Measurements from ENCODE around the gene PSMA2. TPM values are rescaled to one million over a fixed set of nuclear protein-coding genes. Genes with fewer than 3 reads are reported as not detected.

PSMA2 gene
- total and polyA plus RNA-seq, 2 donors (not counting 3 experiments of a cell fraction or from before 2014, with no cell fraction given) = 107 to 118 TPM

GRCh38 chr7:42929449-42929848, 2.5 kb downstream of the PSMA2 start:
- Histone ChIP-seq H3K27me3 (ENCODE audit: control insufficient read depth in 2 of 2, insufficient read depth in 2 of 2, low read length in 2 of 2) (no peaks in the 10 kb centered on the region), H3K27ac (ENCODE audit: insufficient read depth, low read depth, low read length) (no peak overlapping the region), H3K9ac (replicated peaks; ENCODE audit: extremely low read depth, insufficient read depth, low read length) (no peak overlapping the region), H3K36me3 (ENCODE audit: control insufficient read depth in 2 of 2, extremely low read depth in 1 of 2, insufficient read depth in 2 of 2, low read length in 2 of 2) (peaks cover 5 to 11% of the 10 kb centered on the region in 2 experiments), H3K4me1 (ENCODE audit: control insufficient read depth, extremely low read depth, insufficient read depth, low read length) (peaks cover 29% of the 10 kb centered on the region), H3K9me3 (replicated peaks; ENCODE audit: control insufficient read depth, insufficient read depth, low read length) (no peaks in the 10 kb centered on the region), H3K9me1 (replicated peaks; ENCODE audit: control insufficient read depth, extremely low read depth, insufficient read depth, low read length) (no peaks in the 10 kb centered on the region), H2AFZ (ENCODE audit: low read depth, low read length) (no peak overlapping the region), H4K20me1 (replicated peaks; ENCODE audit: control insufficient read depth, extremely low read depth, insufficient read depth, low read length) (no peaks in the 10 kb centered on the region), H3K4me2 (ENCODE audit: insufficient read depth, low read length) (peak overlapping the region; percentile 45), H3K79me2 (ENCODE audit: control insufficient read depth, insufficient read depth, low read length) (peaks cover 76% of the 10 kb centered on the region), H3K4me3 (replicated peaks in 1 of 3; ENCODE audit: insufficient read depth in 1 of 3, low read depth in 1 of 3, low read length in 3 of 3) (no peak overlapping the region)
- POLR2A ChIA-PET = no interaction called here
- TF ChIP-seq POLR2AphosphoS5 (IDR thresholded peaks at IDR 0.05; ENCODE audit: insufficient read depth, low read depth, low read length) = no peak
- no peak for TF ChIP-seq EZH2 (IDR thresholded peaks at IDR 0.05; ENCODE audit: borderline replicate concordance, low read depth, low read length, severe bottlenecking)
- no peak for TF ChIP-seq JUN (IDR thresholded peaks at IDR 0.05; ENCODE audit: borderline replicate concordance, insufficient read depth, insufficient read length, low read depth)
- no peak for TF ChIP-seq MYC (IDR thresholded peaks at IDR 0.05; ENCODE audit: low read depth, low read length)
- TF ChIP-seq POLR2A (IDR thresholded peaks at IDR 0.05; ENCODE audit: low read depth, low read length) = no peak
- TF ChIP-seq CTCF (IDR thresholded peaks at IDR 0.05; ENCODE audit: extremely low read depth in 1 of 2, insufficient read depth in 1 of 2, low read depth in 1 of 2, low read length in 2 of 2) = no peak
- no peak for DNase-seq (ENCODE audit: low read depth, low spot score)
- FAIRE-seq = no peak
- intact Hi-C loops (cut with micrococcal nuclease) = no loop called here
- no TSS peak for BruUV-seq (replicated peaks)
- dilution Hi-C loops (cut with MboI; ENCODE audit: extremely low pct_ligation_motif_present, low sequenced_read_pairs) = no loop called here
- CTCF ChIA-PET = interaction anchor here (0.6 to 1.9 kb wide), 3 partner anchors 12 to 653 kb away, joined by 4 to 7 read pairs (median 5); partner anchors contain the start of gene STK17A

DNA sequence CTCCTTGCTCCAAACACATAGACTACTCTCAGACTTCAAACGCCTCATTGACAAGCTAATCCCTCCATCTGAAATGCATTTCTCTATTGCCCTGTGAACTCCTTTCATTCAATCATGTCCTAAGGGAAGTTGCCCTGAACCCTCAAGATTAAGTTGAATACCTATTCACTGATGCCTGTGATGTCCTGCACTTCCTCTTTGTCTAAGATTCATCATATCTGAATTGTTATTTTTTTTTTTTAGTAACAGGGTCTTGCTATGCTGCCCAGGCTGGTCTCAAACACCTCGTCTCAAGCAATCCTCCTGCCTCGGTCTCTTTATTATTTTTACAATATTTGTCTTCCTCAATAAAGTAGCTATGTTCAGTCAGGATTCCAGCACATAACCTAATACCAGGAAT, 3.2 kb downstream of the PSMA2 start:
- no peaks in the 10 kb centered on the region for H3K9me3 ChIP-seq (replicated peaks; ENCODE audit: control insufficient read depth, insufficient read depth, low read length)
- no peaks in the 10 kb centered on the region for H3K9me1 ChIP-seq (replicated peaks; ENCODE audit: control insufficient read depth, extremely low read depth, insufficient read depth, low read length)
- H3K4me2 ChIP-seq (ENCODE audit: insufficient read depth, low read length) = no peak overlapping the region
- no peak for FAIRE-seq
- CTCF ChIA-PET = interaction anchor here (1.3 to 1.9 kb wide), 2 partner anchors 12 to 14 kb away, joined by 5 to 7 read pairs; no protein-coding TSS in a partner anchor
- no peak overlapping the region for H2AFZ ChIP-seq (ENCODE audit: low read depth, low read length)
- intact Hi-C loops (cut with micrococcal nuclease) = no loop called here
- H3K4me1 ChIP-seq (ENCODE audit: control insufficient read depth, extremely low read depth, insufficient read depth, low read length) = peaks cover 28% of the 10 kb centered on the region
- no peak for DNase-seq (ENCODE audit: low read depth, low spot score)
- H3K36me3 ChIP-seq (ENCODE audit: control insufficient read depth in 2 of 2, extremely low read depth in 1 of 2, insufficient read depth in 2 of 2, low read length in 2 of 2) = peaks cover 6 to 11% of the 10 kb centered on the region in 2 experiments
- H3K79me2 ChIP-seq (ENCODE audit: control insufficient read depth, insufficient read depth, low read length) = peaks cover 69% of the 10 kb centered on the region
- H3K9ac ChIP-seq (replicated peaks; ENCODE audit: extremely low read depth, insufficient read depth, low read length) = no peak overlapping the region
- dilution Hi-C loops (cut with MboI; ENCODE audit: extremely low pct_ligation_motif_present, low sequenced_read_pairs) = no loop called here
- H3K27ac ChIP-seq (ENCODE audit: insufficient read depth, low read depth, low read length) = no peak overlapping the region
- TF ChIP-seq GATA2 (IDR thresholded peaks at IDR 0.05; ENCODE audit: insufficient read depth, insufficient read length, low read depth, low read length) = no peak
- no peak for TF ChIP-seq POLR2A (IDR thresholded peaks at IDR 0.05; ENCODE audit: low read depth, low read length)
- TF ChIP-seq POLR2AphosphoS5 (IDR thresholded peaks at IDR 0.05; ENCODE audit: insufficient read depth, low read depth, low read length) = no peak
- no peaks in the 10 kb centered on the region for H3K27me3 ChIP-seq (ENCODE audit: control insufficient read depth in 2 of 2, insufficient read depth in 2 of 2, low read length in 2 of 2)
- no peak overlapping the region for H3K4me3 ChIP-seq (replicated peaks in 1 of 3; ENCODE audit: insufficient read depth in 1 of 3, low read depth in 1 of 3, low read length in 3 of 3)
- no TSS peak for BruUV-seq (replicated peaks)
- POLR2A ChIA-PET = no interaction called here
- no peaks in the 10 kb centered on the region for H4K20me1 ChIP-seq (replicated peaks; ENCODE audit: control insufficient read depth, extremely low read depth, insufficient read depth, low read length)
